ENCODE data around the gene LRRC41.

DNA sequence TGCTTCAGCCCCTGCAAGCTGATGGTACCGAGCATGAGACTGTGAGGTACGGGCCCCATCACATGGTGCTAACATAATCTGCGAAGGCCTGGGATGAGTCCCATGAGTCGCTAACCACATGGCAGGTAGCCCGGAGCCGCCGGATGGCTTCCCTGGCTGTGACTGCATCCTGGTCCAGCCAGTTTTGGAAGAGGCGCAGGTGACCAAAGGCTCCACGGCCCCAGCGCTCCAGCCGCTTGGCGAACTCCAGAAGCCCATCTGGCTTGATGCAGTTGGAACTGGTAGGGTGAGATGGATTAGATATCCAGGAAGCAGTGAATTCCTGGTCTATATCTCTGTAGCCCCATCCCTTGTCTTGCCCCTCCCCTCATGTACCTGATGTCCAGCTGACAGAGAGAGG lies 24.6 kb downstream of the LRRC41 start:
- TF ChIP-seq, protein P1, sequence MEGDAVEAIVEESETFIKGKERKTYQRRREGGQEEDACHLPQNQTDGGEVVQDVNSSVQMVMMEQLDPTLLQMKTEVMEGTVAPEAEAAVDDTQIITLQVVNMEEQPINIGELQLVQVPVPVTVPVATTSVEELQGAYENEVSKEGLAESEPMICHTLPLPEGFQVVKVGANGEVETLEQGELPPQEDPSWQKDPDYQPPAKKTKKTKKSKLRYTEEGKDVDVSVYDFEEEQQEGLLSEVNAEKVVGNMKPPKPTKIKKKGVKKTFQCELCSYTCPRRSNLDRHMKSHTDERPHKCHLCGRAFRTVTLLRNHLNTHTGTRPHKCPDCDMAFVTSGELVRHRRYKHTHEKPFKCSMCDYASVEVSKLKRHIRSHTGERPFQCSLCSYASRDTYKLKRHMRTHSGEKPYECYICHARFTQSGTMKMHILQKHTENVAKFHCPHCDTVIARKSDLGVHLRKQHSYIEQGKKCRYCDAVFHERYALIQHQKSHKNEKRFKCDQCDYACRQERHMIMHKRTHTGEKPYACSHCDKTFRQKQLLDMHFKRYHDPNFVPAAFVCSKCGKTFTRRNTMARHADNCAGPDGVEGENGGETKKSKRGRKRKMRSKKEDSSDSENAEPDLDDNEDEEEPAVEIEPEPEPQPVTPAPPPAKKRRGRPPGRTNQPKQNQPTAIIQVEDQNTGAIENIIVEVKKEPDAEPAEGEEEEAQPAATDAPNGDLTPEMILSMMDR (IDR thresholded peaks at IDR 0.05) = no peak
- TF ChIP-seq EP300 (IDR thresholded peaks at IDR 0.05) = no peak
- TF ChIP-seq POLR2A (IDR thresholded peaks at IDR 0.05) = no peak
